Fibroblast of skin of right quadriceps (primary cell): ENCODE data around the gene HNRNPUL1.

Source experiments
- DNase-seq: peaks from one replicate; pipeline ENCODE4 v3.0.0-alpha.2; 2013

HNRNPUL1 gene

GRCh38 chr19:41234512-41235168 is 29.5 kb upstream of the HNRNPUL1 start:
- DNase-seq: no peak

GRCh38 chr19:41235480-41235879 is 28.7 kb upstream of the HNRNPUL1 start:
- no peak for DNase-seq

GRCh38 chr19:41238244-41238643 is 25.9 kb upstream of the HNRNPUL1 start:
- DNase-seq: no peak

- DNase-seq: no peak
Measured at GRCh38 chr19:41239363-41239762, 24.8 kb upstream of the HNRNPUL1 start.

GRCh38 chr19:41239961-41240574 is 24.1 kb upstream of the HNRNPUL1 start:
- no peak for DNase-seq

- DNase-seq: no peak
Measured at GRCh38 chr19:41241859-41242258, 22.3 kb upstream of the HNRNPUL1 start.

- DNase-seq: no peak
Measured at GRCh38 chr19:41244117-41244516, 20.1 kb upstream of the HNRNPUL1 start.

GRCh38 chr19:41245843-41246242 is 18.3 kb upstream of the HNRNPUL1 start:
- DNase-seq: no peak

GRCh38 chr19:41248895-41249294 is 15.3 kb upstream of the HNRNPUL1 start:
- no peak for DNase-seq

GRCh38 chr19:41249707-41250423 is 14.3 kb upstream of the HNRNPUL1 start:
- DNase-seq: no peak

GRCh38 chr19:41253660-41254059 is 10.5 kb upstream of the HNRNPUL1 start:
- no peak for DNase-seq

GRCh38 chr19:41255171-41255570 is 9.0 kb upstream of the HNRNPUL1 start:
- DNase-seq: no peak

- no peak for DNase-seq
Measured at GRCh38 chr19:41261474-41262190, 2.5 kb upstream of the HNRNPUL1 start.

GRCh38 chr19:41263042-41263849 is 926 bp upstream of the HNRNPUL1 start:
- DNase-seq: peak; percentile 45

- peak; percentile 47 for DNase-seq
Measured at GRCh38 chr19:41264581-41265394, 616 bp downstream of the HNRNPUL1 start.

GRCh38 chr19:41265395-41266153 is 1.4 kb downstream of the HNRNPUL1 start:
- peak; percentile 24 for DNase-seq

- no peak for DNase-seq
Measured at GRCh38 chr19:41269055-41269454, 4.9 kb downstream of the HNRNPUL1 start.

- no peak for DNase-seq
Measured at GRCh38 chr19:41269571-41269970, 5.4 kb downstream of the HNRNPUL1 start.

GRCh38 chr19:41273076-41273475 is 8.9 kb downstream of the HNRNPUL1 start:
- DNase-seq: no peak

GRCh38 chr19:41274802-41275201 is 10.6 kb downstream of the HNRNPUL1 start:
- no peak for DNase-seq

- no peak for DNase-seq
Measured at GRCh38 chr19:41276231-41276630, 12.1 kb downstream of the HNRNPUL1 start.
